Right atrium auricular region (tissue), 2 donors: ENCODE results near the gene MRPL4. TPM values are rescaled to one million over a fixed set of nuclear protein-coding genes. Genes with fewer than 3 reads are reported as not detected.

Source experiments
- DNase-seq: peaks from one replicate; pipeline ENCODE4 v3.0.0-alpha.2; 2019; ENCODE audit warnings: low spot score
- H3K27ac ChIP-seq, 2 donors: fragments of 200-600 bp; sonication (generic); 1 replicate in 1 of 2; 2 replicates in 1 of 2; pipeline ENCODE4 v1.5.1; 2016 to 2019
- H3K27me3 ChIP-seq, 2 donors: fragments of 200-600 bp; sonication (generic); one replicate each; pipeline versions ENCODE4 v1.5.1 to v1.6.0; 2017 to 2019
- H3K36me3 ChIP-seq: fragments of 200-600 bp; sonication (generic); one replicate; pipeline ENCODE4 v1.5.1; 2016
- H3K4me1 ChIP-seq, 2 donors: fragments of 200-600 bp; sonication (generic); one replicate each; pipeline versions ENCODE4 v1.5.1 to v1.6.0; 2017 to 2019
- H3K4me3 ChIP-seq, 2 donors: fragments of 200-600 bp; sonication (generic); 1 replicate in 1 of 2; 2 replicates in 1 of 2; pipeline ENCODE4 v1.5.1; 2017 to 2019; ENCODE audit warnings: mild to moderate bottlenecking in 1 of 2, moderate library complexity in 1 of 2
- H3K9me3 ChIP-seq, 2 donors: fragments of 200-600 bp; sonication (generic); one replicate each; pipeline ENCODE4 v1.5.1; 2019
- CTCF ChIP-seq, 2 donors: fragments of 200-600 bp; sonication (generic); IDR thresholded peaks; one replicate each; pipeline ENCODE4 v1.5.1; 2019; ENCODE audit warnings: antibody characterized with exemption in 2 of 2
- total RNA-seq, 2 donors: library from RNA; depleted of rRNA; stranded (reverse); fragments of >200 nt; gene quantifications; one replicate each; pipeline ENCODE4 v1.1.0, GENCODE V29; 2016

The MRPL4 gene
- total RNA-seq, 2 donors from 2014 or later, result 75.9 to 86.3 TPM

- Histone ChIP-seq H3K27ac (no peak overlapping the region), H3K27me3 (peaks cover 39 to 65% of the 10 kb centered on the region in 2 donors)
- no peak for TF ChIP-seq CTCF (IDR thresholded peaks at IDR 0.05)
These were observed 40.3 kb downstream of the MRPL4 start for GRCh38 chr19:10292206-10292788.

GRCh38 chr19:10292789-10293636, 41.0 kb downstream of the MRPL4 start:
- H3K27ac ChIP-seq, result no peak overlapping the region

More at GRCh38 chr19:10292206-10292788, 40.3 kb downstream of the MRPL4 start:
- no peaks in the 10 kb centered on the region for H3K9me3 ChIP-seq
- H3K4me3 ChIP-seq, result peak overlapping the region; percentile 7 to 41
- peaks cover 0 to 73% of the 10 kb centered on the region in 2 donors for H3K4me1 ChIP-seq
- no peaks in the 10 kb centered on the region for H3K36me3 ChIP-seq
- no peak for DNase-seq

GRCh38 chr19:10293637-10294367, 41.8 kb downstream of the MRPL4 start:
- Histone ChIP-seq H3K9me3 (no peaks in the 10 kb centered on the region), H3K4me1 (peaks cover 0 to 59% of the 10 kb centered on the region in 2 donors), H3K27ac (no peak overlapping the region), H3K27me3 (peaks cover 29 to 56% of the 10 kb centered on the region in 2 donors), H3K4me3 (no peak overlapping the region), H3K36me3 (no peaks in the 10 kb centered on the region)
- no peak for TF ChIP-seq CTCF (IDR thresholded peaks at IDR 0.05)
- no peak for DNase-seq

More at GRCh38 chr19:10292789-10293636, 41.0 kb downstream of the MRPL4 start:
- Histone ChIP-seq H3K36me3 (no peaks in the 10 kb centered on the region), H3K9me3 (no peaks in the 10 kb centered on the region), H3K4me3 (peak overlapping the region; percentile 7 to 41), H3K4me1 (peaks cover 0 to 66% of the 10 kb centered on the region in 2 donors), H3K27me3 (peaks cover 33 to 62% of the 10 kb centered on the region in 2 donors)
- DNase-seq, result no peak
- TF ChIP-seq CTCF (IDR thresholded peaks at IDR 0.05), result no peak

GRCh38 chr19:10294368-10294697, 42.3 kb downstream of the MRPL4 start:
- no peaks in the 10 kb centered on the region for H3K36me3 ChIP-seq
- no peak overlapping the region for H3K27ac ChIP-seq
- peaks cover 24 to 51% of the 10 kb centered on the region in 2 donors for H3K27me3 ChIP-seq
- H3K4me1 ChIP-seq, result peaks cover 0 to 53% of the 10 kb centered on the region in 2 donors
- H3K9me3 ChIP-seq, result no peaks in the 10 kb centered on the region
- H3K4me3 ChIP-seq, result no peak overlapping the region
- DNase-seq, result no peak
- TF ChIP-seq CTCF (IDR thresholded peaks at IDR 0.05), result no peak

GRCh38 chr19:10295305-10295846, 43.4 kb downstream of the MRPL4 start:
- no peaks in the 10 kb centered on the region for H3K36me3 ChIP-seq
- no peak overlapping the region for H3K27ac ChIP-seq
- TF ChIP-seq CTCF (IDR thresholded peaks at IDR 0.05), result no peak
- peak overlapping the region in 1 of 2 donors; percentile 29 for H3K4me3 ChIP-seq
- H3K4me1 ChIP-seq, result peaks cover 0 to 43% of the 10 kb centered on the region in 2 donors
- peaks cover 23 to 43% of the 10 kb centered on the region in 2 donors for H3K27me3 ChIP-seq
- no peaks in the 10 kb centered on the region for H3K9me3 ChIP-seq
- DNase-seq, result no peak
